ENCODE measurements around the gene SLC13A5. TPM values are rescaled to one million over a fixed set of nuclear protein-coding genes. Genes with fewer than 3 reads are reported as not detected.

SLC13A5 gene
- total RNA-seq, 1 experiment from 2014 or later = 0.92 TPM

DNA sequence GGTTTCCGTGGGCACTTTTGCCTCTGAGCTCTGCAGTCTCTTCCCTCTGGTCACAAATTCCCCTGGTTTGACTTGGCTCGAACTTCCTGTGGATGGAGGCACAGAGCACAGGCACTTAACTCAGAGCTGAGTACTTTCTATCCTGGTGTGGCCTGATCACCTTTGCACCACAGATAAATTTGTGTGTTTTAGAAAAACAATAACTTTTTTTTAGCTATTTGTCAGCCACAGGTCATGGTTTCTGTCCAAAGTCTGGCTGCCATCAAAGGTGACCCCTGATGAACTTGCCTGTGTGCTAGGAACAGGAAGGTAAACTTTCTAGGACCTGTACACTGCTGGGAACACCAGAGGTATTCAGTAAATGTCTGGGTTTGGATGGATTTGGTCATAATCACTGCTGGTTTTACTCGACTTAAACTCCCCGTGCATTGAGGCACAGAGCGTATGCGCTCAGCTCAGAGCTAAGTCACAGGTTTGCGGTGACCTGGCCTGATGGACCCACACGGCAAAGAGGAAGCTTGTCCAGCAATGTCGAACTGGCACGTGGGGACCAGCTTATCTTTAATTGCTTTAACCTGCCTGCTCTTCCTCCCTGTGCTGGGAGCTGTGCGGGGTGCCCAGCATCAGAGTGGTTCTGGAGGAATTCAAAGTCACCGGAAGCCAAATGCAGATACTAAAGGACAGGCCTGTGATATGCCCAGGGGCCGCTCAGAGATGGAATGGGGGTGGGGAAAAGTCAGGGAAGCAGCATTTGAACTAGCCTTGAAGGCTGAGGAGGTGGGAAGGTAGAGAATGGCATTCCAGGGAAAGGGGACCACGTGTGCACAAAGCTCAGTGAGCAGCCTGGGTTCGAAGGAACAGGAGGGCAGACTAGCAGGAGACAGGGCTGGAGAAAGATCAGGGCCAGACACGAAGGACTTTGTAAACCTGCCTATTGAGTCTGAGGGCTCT lies 12.9 kb downstream of the SLC13A5 start:
- ChIA-PET CTCF (interaction anchor here (0.6 kb wide), 1 partner anchor 1625 kb away, joined by 4 read pairs; no protein-coding TSS in a partner anchor), POLR2A (ENCODE audit: unreplicated experiment) (no interaction called here)
- Histone ChIP-seq H3K9me3 (ENCODE audit: insufficient read depth, low read depth) (no peaks in the 10 kb centered on the region), H2AFZ (no peak overlapping the region), H3K4me2 (no peak overlapping the region), H3K79me2 (ENCODE audit: low read depth) (no peaks in the 10 kb centered on the region), H3K4me1 (replicated peaks; ENCODE audit: insufficient read depth) (peaks cover 10% of the 10 kb centered on the region), H3K36me3 (ENCODE audit: low read depth) (no peaks in the 10 kb centered on the region), H3K9me2 (ENCODE audit: insufficient read depth) (no peaks in the 10 kb centered on the region), H3K27ac (no peak overlapping the region), H3F3A (ENCODE audit: insufficient read depth, low read depth) (no peaks in the 10 kb centered on the region), H4K20me1 (ENCODE audit: insufficient read depth) (no peaks in the 10 kb centered on the region), H3K27me3 (ENCODE audit: insufficient read depth, low read depth) (no peaks in the 10 kb centered on the region), H3K4me3 (no peak overlapping the region)
- no TSS peak for BruUV-seq (replicated peaks)
- DNase-seq = peak in 1 of 2 experiments; percentile 33
- intact Hi-C loops (cut with micrococcal nuclease; ENCODE audit: unreplicated experiment) = no loop called here
- no peak for TF ChIP-seq EZH2 (IDR thresholded peaks at IDR 0.05; ENCODE audit: low read depth)
- TF ChIP-seq, protein P1, sequence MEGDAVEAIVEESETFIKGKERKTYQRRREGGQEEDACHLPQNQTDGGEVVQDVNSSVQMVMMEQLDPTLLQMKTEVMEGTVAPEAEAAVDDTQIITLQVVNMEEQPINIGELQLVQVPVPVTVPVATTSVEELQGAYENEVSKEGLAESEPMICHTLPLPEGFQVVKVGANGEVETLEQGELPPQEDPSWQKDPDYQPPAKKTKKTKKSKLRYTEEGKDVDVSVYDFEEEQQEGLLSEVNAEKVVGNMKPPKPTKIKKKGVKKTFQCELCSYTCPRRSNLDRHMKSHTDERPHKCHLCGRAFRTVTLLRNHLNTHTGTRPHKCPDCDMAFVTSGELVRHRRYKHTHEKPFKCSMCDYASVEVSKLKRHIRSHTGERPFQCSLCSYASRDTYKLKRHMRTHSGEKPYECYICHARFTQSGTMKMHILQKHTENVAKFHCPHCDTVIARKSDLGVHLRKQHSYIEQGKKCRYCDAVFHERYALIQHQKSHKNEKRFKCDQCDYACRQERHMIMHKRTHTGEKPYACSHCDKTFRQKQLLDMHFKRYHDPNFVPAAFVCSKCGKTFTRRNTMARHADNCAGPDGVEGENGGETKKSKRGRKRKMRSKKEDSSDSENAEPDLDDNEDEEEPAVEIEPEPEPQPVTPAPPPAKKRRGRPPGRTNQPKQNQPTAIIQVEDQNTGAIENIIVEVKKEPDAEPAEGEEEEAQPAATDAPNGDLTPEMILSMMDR (conservative IDR thresholded peaks at IDR 0.05) = no peak

DNA sequence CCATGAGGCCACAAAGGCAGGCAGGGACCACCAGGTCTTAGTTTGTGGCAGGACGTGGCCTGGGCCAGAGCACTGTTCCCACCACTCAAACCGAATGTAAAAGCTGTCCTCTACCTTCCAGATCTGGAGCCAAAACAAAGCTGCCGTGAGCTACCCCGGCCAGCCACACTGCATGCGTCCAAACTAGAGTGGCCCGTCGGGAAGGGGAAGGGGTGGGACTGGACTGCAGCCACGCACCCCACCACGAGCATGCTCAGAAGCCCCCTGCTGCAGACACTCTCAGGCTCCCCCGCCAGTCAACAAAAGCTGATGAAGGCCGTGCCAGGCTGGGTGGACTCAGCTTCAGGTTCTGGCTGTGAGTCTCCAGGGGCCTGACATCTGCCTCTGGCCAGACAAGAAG lies 15.2 kb downstream of the SLC13A5 start:
- Histone ChIP-seq H3K36me3 (ENCODE audit: low read depth) (no peaks in the 10 kb centered on the region), H3K4me1 (replicated peaks; ENCODE audit: insufficient read depth) (peaks cover 10% of the 10 kb centered on the region), H3K79me2 (ENCODE audit: low read depth) (no peaks in the 10 kb centered on the region), H3F3A (ENCODE audit: insufficient read depth, low read depth) (no peaks in the 10 kb centered on the region), H2AFZ (no peak overlapping the region), H3K4me3 (no peak overlapping the region), H3K4me2 (no peak overlapping the region), H4K20me1 (ENCODE audit: insufficient read depth) (no peaks in the 10 kb centered on the region), H3K9me2 (ENCODE audit: insufficient read depth) (no peaks in the 10 kb centered on the region), H3K27me3 (ENCODE audit: insufficient read depth, low read depth) (peaks cover 7% of the 10 kb centered on the region; the same call in 1 of the 2 replicates), H3K27ac (no peak overlapping the region), H3K9me3 (ENCODE audit: insufficient read depth, low read depth) (no peaks in the 10 kb centered on the region)
- ChIA-PET CTCF (no interaction called here), POLR2A (ENCODE audit: unreplicated experiment) (interaction anchor here (0.6 kb wide), 1 partner anchor 32 kb away, joined by 3 read pairs; no protein-coding TSS in a partner anchor)
- TF ChIP-seq, protein P1 (conservative IDR thresholded peaks at IDR 0.05) = no peak
- TF ChIP-seq EZH2 (IDR thresholded peaks at IDR 0.05; ENCODE audit: low read depth) = no peak
- BruUV-seq (replicated peaks) = no TSS peak
- intact Hi-C loops (cut with micrococcal nuclease; ENCODE audit: unreplicated experiment) = no loop called here
- DNase-seq = peak in 1 of 2 experiments; percentile 13

DNA sequence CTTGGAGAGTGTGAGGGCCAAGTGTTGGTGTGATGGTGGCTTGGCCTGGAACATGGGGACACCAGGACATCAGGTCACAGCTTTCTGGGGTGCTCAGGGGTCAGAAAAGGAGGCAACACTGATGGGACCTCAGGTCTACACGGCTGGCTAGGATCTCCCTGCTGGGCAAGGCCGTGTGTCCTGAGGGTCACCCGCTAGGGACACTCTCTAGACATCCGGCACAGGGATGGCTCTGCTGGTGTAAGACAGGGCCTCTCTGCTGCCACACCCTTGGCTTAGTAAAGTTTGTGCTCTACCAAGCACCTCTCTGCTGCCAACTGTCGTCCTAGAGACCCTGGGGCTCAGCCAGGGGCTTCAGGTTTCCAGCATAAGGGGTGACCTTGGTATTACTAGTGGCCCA lies 16.3 kb downstream of the SLC13A5 start:
- H3K36me3 ChIP-seq (ENCODE audit: low read depth) = no peaks in the 10 kb centered on the region
- no peak overlapping the region for H3K4me3 ChIP-seq
- no peaks in the 10 kb centered on the region for H3F3A ChIP-seq (ENCODE audit: insufficient read depth, low read depth)
- intact Hi-C loops (cut with micrococcal nuclease; ENCODE audit: unreplicated experiment) = no loop called here
- no peaks in the 10 kb centered on the region for H4K20me1 ChIP-seq (ENCODE audit: insufficient read depth)
- H3K79me2 ChIP-seq (ENCODE audit: low read depth) = no peaks in the 10 kb centered on the region
- TF ChIP-seq, protein P1 (conservative IDR thresholded peaks at IDR 0.05) = no peak
- TF ChIP-seq EZH2 (IDR thresholded peaks at IDR 0.05; ENCODE audit: low read depth) = no peak
- no peaks in the 10 kb centered on the region for H3K9me2 ChIP-seq (ENCODE audit: insufficient read depth)
- H3K27ac ChIP-seq = no peak overlapping the region
- no peak overlapping the region for H2AFZ ChIP-seq
- peaks cover 10% of the 10 kb centered on the region for H3K4me1 ChIP-seq (replicated peaks; ENCODE audit: insufficient read depth)
- H3K9me3 ChIP-seq (ENCODE audit: insufficient read depth, low read depth) = no peaks in the 10 kb centered on the region
- ChIA-PET CTCF (no interaction called here), POLR2A (ENCODE audit: unreplicated experiment) (no interaction called here)
- no peak overlapping the region for H3K4me2 ChIP-seq
- peak in 1 of 2 experiments; percentile 30 for DNase-seq
- BruUV-seq (replicated peaks) = no TSS peak
- peaks cover 12% of the 10 kb centered on the region; the same call in 1 of the 2 replicates for H3K27me3 ChIP-seq (ENCODE audit: insufficient read depth, low read depth)
